HG03520 (cell line): ENCODE results near the gene KAT5.
"Not testable (repeated sequence)": the region's sequence is repeated elsewhere in the genome, so short reads cannot be mapped to it uniquely, and the experiment has no call there.

ENCODE experiments used
- ATAC-seq: cut with Tn5 transposase; IDR thresholded peaks from one replicate; pipeline ENCODE4 v1.9.1; 2021; ENCODE audit warnings: mild to moderate bottlenecking, moderate library complexity; ENCODE audit not compliant: unreplicated experiment

The KAT5 gene

DNA sequence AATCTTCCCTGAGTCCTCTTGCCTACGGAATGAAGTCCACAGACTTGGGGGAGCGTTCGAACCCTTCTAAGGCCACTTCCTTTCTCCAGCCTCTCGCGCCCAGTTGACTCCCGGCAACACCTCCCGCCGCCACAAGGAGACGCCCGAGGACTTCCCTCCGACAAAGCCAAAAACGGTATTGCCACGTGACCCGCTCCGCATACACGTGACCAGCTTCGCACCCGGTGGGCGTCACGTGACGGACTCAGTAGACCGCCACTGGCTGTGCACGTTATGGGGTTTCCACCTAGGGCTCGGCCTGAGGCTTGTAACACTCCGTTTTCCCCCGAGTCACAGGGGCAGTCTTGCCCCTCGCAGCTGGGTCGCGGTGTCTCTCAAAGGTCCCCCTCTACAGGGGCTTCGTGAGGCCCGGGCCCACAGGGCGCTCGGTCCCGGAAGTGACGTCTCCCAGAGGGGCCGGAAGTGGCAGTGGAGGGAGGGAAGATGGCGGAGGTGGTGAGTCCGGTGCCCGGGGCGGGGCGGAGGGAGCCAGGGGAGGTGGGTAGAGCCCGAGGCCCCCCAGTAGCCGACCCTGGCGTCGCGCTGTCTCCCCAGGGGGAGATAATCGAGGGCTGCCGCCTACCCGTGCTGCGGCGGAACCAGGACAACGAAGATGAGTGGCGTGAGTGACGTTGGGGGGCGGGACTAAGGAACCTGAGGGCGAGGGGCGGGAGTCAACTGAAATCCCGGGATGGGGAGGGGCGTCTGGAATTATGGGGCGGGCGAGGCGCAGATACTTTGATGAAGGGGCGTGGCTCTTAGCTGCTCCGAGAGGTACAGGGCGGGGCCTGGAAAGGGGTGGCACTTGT lies at the start of gene KAT5:
Gene KAT5, plus strand, starts transcription at position 468 of the 848 bp plus-strand sequence. Its CDS starts 16 bp downstream, at position 484.
- ATAC-seq: peak; percentile 73

- ATAC-seq: peak; percentile 72
These were observed 49.0 kb upstream of the KAT5 start, which contains the start of gene RELA for GRCh38 chr11:65662799-65663638. RELA (minus strand) TSS chr11:65662916; CDS start chr11:65662832, 84 bp downstream.

DNA sequence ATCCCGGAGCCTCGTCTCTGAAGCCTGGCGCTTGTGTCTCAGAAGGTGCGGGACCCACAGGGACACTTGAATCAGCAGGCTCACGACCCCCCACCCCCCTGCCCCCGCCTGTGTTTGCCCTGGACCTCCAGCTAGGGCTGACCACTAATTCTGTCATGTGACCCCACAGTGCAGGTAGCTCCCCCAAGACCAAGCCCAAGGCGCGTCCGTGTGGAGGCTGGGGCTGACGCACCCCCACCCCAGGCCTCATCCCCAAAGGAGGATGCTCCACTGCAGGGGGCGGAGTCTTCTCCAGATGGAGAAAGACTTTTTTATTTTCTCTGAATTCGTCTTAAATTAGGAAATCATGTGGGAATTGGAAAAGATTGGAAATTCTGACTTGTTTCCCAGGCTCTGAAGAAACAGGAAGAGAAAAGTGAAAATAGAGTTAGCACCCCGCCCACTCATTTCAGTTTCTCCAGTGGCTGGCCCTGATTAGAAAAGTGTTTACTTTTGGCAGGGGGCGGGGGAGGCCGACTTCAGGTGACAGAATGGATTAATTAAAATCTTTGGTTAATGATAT lies 48.3 kb upstream of the KAT5 start:
- peak; percentile 7 for ATAC-seq

DNA sequence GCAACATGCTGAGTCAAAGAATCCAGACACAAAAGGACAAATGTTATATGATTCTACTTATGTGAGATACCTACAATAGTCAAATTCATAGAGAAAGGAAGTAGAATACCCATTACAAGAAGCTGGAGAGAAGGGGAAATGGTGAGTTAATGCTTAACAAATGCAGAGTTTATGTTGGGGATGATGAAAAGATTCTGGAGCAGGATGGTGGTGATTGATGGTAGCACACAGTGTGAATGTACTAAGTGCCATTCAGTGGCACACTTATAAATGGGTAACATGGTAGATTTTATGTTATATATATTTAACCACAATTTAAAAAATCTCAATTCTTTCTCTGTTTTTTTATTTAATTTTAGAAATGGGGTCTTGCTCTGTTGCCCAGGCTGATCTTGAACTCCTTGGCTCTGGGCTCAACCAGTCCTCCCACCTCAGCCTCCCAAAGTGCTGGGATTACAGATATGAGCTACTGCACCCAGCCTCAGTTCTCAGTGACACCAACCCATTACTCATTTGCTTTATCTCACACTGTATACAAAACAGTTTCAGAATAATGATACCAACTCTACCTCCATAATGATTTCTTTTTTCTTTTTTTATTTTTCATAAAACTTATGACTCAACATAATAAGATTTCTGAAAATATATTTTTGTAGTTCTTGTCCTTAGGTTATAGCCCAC lies 39.7 kb upstream of the KAT5 start:
- no peak for ATAC-seq

DNA sequence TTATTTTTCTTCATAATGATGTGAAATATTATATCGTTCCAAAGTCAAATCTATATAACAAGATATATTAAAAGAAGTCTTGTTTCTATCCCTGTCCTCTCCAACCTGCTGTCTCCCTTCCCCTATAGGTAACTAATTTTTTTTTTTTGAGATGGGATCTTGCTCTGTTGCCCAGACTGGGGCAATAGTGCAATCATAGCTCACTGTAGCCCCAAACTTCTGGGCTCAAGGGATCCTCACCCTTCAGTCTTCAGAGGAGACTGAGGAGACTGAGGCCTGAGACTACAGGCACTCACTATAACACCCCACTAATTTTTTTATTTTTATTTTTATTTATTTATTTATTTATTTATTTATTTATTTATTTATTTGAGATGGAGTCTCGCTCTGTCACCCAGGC lies 39.1 kb upstream of the KAT5 start:
- ATAC-seq: no peak

- ATAC-seq: no peak
These were observed 31.8 kb upstream of the KAT5 start for GRCh38 chr11:65680192-65680743.

- ATAC-seq: not testable (repeated sequence)
These were observed 28.6 kb upstream of the KAT5 start for GRCh38 chr11:65683480-65683879.

DNA sequence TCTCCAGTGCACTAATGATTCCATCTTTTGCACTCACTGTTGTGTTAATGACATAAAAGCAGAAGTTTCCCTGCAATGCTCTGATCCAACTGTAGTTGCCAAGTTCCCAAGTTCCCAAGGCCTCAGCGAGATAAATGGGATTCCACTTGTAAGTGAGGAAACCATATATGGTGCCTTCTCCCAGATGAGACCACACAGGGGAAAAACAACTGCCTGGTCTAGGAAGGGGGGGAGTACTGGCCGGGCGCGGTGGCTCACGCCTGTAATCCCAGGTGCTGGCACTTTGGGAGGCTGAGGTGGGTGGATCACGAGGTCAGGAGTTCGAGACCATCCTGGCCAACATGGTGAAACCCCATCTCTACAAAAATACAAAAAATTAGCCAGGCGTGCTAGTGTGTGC lies 26.1 kb upstream of the KAT5 start:
- no peak for ATAC-seq

- not testable (repeated sequence) for ATAC-seq
These were observed 20.2 kb upstream of the KAT5 start for GRCh38 chr11:65691847-65692246.

DNA sequence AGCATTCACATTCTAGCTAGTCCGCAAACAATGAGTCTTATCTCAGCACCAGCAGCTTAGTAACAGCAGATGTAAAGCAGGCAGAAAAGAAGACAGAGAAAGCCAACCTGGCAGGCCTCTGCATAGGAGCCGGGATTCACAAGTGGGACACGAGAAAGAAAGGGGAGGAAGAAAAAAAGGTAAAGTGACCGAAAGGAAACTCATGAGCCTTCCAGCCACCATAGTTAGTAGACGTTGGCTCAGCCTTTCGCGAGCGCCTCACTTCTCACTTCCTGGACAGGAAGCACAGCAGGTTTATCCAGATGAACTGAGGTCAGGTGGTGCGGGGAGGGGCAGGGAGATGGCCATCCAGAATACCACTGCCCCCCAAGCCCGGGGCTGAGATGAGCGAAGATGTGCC lies 19.7 kb upstream of the KAT5 start:
- no peak for ATAC-seq

DNA sequence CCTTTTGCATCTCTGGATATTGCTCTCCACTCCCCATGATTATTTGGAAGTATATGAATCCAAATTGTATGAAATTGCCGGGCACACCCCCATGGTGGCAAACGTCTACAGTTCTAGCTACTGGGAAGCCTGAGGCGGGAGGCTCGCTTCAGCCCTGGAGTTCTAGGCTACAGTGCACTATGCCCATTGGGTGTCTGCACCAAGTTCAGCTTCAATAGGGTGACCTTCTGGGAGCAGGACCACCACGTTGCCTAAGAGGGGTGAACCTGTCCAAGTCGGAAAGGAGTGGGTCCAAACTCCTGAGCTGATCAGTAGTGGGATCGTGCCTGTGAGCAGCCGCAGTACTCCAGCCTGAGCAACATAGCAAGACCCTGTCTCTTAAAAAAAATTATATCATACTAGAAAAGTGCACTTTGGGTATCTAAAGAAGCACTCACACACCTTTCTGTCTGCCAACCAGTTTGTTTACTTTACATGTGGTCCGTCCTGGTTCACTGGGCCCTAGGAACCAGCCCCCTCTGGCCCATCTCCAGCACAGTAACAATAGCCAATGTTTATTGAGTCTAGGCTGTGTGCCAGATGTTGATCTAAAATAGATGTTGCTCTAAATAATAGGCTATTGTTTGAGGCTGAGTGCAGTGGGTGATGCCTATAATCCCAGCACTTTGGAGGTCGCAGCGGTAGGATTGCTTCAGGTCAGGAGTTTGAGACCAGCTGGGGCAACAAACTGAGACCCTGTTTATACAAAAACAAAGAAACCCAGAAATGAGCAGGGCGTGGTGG lies 16.4 kb upstream of the KAT5 start:
- no peak for ATAC-seq

GRCh38 chr11:65696802-65697552 lies 15.1 kb upstream of the KAT5 start:
- no peak for ATAC-seq

DNA sequence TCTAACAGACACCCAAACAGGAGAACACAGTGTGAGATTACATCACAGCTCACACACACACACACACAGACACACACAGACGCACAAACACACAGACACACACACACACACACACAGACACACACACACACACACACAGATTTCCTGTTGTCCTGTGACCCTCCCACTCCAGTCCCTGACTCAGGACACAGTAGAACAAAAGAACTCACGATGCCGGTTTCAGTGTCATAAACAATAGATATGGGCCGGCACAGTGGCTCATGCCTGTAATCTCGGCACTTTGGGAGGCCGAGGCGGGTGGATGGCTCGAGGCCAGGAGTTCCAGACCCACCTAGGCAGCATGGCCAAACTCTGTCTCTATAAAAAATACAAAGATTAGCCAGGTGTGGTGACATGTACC lies 13.8 kb upstream of the KAT5 start:
- no peak for ATAC-seq

GRCh38 chr11:65699306-65699705 lies 12.7 kb upstream of the KAT5 start:
- ATAC-seq: no peak

DNA sequence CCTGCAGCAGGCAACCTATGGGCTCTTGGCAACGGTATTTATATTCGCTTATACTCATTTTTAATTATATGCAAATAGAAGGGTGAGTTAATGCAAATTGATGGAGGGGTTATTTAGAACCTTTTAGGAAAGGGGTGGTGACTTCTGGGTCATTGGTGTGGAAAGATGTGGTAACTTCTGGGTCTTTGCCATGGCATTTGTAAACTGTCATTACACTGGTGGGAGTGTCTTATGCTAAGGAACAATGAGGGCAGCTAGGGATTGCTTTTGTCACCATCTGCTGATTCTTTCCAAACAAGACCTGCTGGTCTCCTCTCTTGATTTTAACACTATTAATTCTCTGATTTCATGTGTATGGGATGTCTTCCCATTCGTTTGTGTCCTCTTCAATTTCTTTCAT lies 11.7 kb upstream of the KAT5 start:
- ATAC-seq: no peak

DNA sequence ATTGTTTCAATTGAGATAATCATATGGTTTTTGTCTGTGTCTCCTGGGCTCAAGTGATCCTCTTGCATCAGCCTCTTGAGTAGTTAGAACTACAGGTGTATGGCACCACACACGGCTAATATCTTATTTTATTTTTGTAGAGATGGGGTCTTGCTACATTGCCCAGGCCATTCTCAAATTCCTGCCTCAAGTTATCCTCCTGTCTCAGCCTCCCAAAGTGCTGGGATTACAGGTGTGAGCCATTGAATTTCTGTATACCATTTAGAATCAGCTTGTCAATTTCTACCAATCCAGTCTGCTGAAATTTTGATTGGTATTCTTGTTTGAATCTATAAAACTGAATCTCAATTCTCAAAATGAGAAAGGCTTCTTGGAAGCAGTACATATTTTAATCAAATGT lies 10.4 kb upstream of the KAT5 start:
- no peak for ATAC-seq

DNA sequence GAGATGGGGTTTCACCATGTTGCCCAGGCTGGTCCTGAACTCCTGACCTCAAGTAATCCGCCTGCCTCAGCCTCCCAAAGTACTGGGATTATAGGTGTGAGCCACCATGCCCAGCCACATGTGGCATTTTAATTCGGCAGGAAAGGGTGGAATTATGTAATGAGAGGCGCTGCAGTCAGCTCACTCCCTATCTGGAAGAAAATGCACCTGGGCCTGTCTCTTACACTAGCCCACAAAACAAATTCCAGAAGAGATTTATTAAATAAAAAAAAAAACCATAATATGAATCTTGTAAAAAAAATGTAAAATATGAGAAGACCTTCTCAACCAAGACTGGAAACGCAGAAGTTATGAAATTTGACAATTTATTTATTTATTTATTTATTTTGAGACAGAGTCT lies 8.2 kb upstream of the KAT5 start:
- no peak for ATAC-seq

GRCh38 chr11:65706303-65706763 lies 5.7 kb upstream of the KAT5 start:
- ATAC-seq: not testable (repeated sequence)

DNA sequence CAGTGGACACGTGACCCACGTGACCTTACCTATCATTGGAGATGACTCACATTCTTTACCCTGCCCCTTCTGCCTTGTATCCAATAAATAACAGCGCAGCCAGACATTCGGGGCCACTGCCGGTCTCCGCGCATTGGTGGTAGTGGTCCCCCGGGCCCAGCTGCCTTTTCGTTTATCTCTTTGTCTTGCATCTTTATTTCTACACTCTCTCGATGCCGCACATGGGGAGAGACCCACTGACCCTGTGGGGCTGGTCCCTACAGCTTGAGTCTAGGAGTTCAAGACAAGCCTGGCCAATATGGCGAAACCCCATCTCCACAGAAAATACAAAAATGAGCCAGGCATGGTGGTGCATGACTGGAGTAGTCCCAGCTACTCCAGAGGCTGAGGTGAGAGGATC lies 5.0 kb upstream of the KAT5 start:
- not testable (repeated sequence) for ATAC-seq
